Osteoblast (primary cell): ENCODE measurements around the gene TJP3. TPM values are rescaled to one million over a fixed set of nuclear protein-coding genes. Genes with fewer than 3 reads are reported as not detected.

Experiments used
- DNase-seq: peaks from one replicate; pipeline ENCODE4 v3.0.0; 2011; ENCODE audit warnings: low spot score, mixed read lengths; ENCODE audit not compliant: insufficient read length; ENCODE audit errors: missing footprints
- H2AFZ ChIP-seq: 2 replicates; pipeline ENCODE4 v1.6.0; 2011; ENCODE audit warnings: mild to moderate bottlenecking, low read length
- H3K27ac ChIP-seq: 2 replicates; pipeline ENCODE4 v1.5.1; 2011; ENCODE audit warnings: mild to moderate bottlenecking, low read depth, low read length, moderate library complexity
- H3K27me3 ChIP-seq: 2 replicates; pipeline ENCODE4 v1.6.0; 2012; ENCODE audit warnings: mild to moderate bottlenecking, control low read depth, inconsistent platforms, low read length, moderate library complexity; ENCODE audit not compliant: insufficient read depth
- H3K36me3 ChIP-seq: 2 replicates; pipeline ENCODE4 v1.5.1; 2011; ENCODE audit warnings: mild to moderate bottlenecking, low read length, control low read depth, moderate library complexity; ENCODE audit not compliant: insufficient read depth
- H3K4me1 ChIP-seq: 2 replicates; pipeline ENCODE4 v1.5.1; 2011; ENCODE audit warnings: mild to moderate bottlenecking, low read length, control low read depth, moderate library complexity; ENCODE audit not compliant: insufficient read depth
- H3K4me2 ChIP-seq: 2 replicates; pipeline ENCODE4 v1.6.0; 2011; ENCODE audit warnings: mild to moderate bottlenecking, low read length; ENCODE audit not compliant: insufficient read depth
- H3K4me3 ChIP-seq: fragments of 200-600 bp; sonication (generic); 3 replicates; pipeline ENCODE4 v1.5.1; 2012; ENCODE audit warnings: mild to moderate bottlenecking, low read length, inconsistent platforms; ENCODE audit not compliant: insufficient read depth
- H3K79me2 ChIP-seq: 2 replicates; pipeline ENCODE4 v1.6.0; 2012; ENCODE audit warnings: mild to moderate bottlenecking, low read length, control low read depth, inconsistent platforms; ENCODE audit not compliant: insufficient read depth
- H3K9me3 ChIP-seq: 2 replicates; pipeline ENCODE4 v1.5.1; 2011; ENCODE audit warnings: low read depth, low read length, control low read depth
- H4K20me1 ChIP-seq: 2 replicates; pipeline ENCODE4 v1.6.0; 2012; ENCODE audit warnings: mild to moderate bottlenecking, low read length, control low read depth; ENCODE audit not compliant: insufficient read depth
- CTCF ChIP-seq: IDR thresholded peaks from 2 replicates; pipeline ENCODE4 v1.5.1; 2011; ENCODE audit warnings: mild to moderate bottlenecking, low read depth, low read length, moderate library complexity; ENCODE audit errors: extremely low read depth
- total RNA-seq: library from RNA; depleted of rRNA; stranded (reverse); fragments of >200 nt; gene quantifications from 2 replicates; pipeline ENCODE4 v1.2.3, GENCODE V29; 2012

TJP3 gene
- total RNA-seq, 1 donor, result not detected

DNA sequence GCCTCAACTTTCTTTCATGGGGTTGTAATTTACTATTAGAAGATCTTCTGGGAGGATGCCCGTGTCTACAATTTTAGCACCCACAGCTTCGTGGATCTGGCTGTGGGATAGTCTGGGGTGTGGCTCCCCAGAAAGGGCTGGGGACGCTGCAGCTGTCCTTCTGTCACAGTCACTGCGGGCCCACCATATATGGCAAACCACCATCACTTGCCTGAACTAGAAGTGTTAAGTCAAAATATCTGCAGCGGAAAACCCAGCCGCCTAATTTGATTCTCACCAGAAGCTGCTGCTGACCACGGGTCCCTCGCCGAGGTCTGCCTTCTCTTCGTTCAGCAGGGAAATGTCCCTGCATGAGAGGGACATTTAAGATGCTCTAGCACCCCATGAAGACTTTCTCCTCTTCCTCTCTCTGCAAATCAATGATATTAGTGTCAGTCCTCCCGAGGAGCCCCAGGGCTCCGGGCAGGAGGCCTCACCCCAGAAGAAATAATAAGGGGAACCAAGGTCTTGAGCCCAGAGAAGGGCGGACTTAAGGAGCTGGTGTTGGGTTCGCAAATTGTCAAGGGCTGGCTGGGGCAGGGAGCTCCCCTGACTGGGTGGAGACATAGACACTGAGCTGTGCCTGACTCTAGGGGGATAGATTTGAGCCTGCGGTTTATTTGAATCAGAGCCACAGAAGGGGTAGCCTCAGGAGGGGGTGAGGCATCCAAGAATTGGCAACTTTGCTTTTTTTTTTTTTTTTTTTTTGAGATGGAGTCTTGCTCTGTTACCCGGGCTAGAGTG is 81.0 kb downstream of the TJP3 start:
- peak; percentile 76 for DNase-seq
- Histone ChIP-seq H3K9me3 (no peaks in the 10 kb centered on the region), H3K79me2 (no peaks in the 10 kb centered on the region), H3K27me3 (peaks cover 9% of the 10 kb centered on the region), H3K4me1 (no peaks in the 10 kb centered on the region), H2AFZ (no peak overlapping the region), H4K20me1 (no peaks in the 10 kb centered on the region), H3K27ac (no peak overlapping the region), H3K4me2 (no peak overlapping the region), H3K4me3 (no peak overlapping the region), H3K36me3 (no peaks in the 10 kb centered on the region)
- TF ChIP-seq CTCF, result no peak

DNA sequence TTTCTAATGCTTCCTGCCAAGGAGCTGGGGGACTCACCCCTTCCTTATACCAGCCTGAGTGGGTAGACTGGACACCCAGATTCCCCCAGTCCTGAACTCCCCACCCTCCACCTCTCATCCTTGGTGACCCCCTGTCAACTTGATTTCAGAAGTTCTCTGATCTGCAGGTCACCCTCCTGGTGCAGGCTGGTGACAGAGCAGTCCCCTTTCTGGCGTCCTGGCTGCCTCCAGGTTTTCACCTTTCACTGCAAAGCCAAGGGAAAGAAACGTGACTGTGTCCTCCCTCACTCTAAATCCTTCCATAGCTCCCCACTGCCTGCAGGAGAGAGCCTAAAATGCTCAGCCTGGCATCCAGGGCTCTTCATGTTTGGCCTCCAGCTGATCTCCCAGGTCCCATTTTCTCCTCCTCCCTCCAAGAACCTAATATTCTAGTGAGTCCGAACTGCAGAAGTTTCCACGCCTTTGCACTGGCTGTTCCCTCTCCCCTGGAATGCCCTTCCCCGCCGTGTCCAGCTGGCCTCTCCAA is 82.1 kb downstream of the TJP3 start:
- Histone ChIP-seq H3K27me3 (peaks cover 4% of the 10 kb centered on the region), H3K4me2 (no peak overlapping the region), H3K4me3 (no peak overlapping the region), H3K4me1 (no peaks in the 10 kb centered on the region), H3K9me3 (no peaks in the 10 kb centered on the region), H4K20me1 (no peaks in the 10 kb centered on the region), H3K79me2 (no peaks in the 10 kb centered on the region), H3K27ac (no peak overlapping the region), H3K36me3 (no peaks in the 10 kb centered on the region), H2AFZ (no peak overlapping the region)
- peak; percentile 49 for DNase-seq
- no peak for TF ChIP-seq CTCF

DNA sequence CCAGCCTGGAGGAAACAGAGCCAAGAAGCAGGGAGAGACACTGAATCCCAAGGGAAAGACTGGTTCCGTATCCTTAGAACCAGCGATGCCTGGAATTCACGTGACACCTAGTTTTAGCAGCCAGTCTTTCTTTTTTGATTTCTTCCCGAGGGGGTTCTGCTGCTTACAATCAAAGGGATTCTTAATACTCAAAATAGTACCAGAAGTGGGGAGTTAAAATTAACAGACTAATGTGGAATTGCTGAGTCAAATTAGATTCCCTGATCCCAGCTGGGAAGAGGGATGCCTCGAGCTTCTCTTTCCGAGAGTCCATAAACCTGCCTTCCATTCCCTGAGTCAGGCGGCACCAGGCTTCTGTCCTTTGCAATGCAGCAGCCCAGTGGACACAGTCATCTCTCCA is 82.8 kb downstream of the TJP3 start:
- H3K4me1 ChIP-seq, result no peaks in the 10 kb centered on the region
- H2AFZ ChIP-seq, result no peak overlapping the region
- DNase-seq, result peak; percentile 5
- no peaks in the 10 kb centered on the region for H3K36me3 ChIP-seq
- H3K9me3 ChIP-seq, result no peaks in the 10 kb centered on the region
- no peak overlapping the region for H3K4me2 ChIP-seq
- no peaks in the 10 kb centered on the region for H4K20me1 ChIP-seq
- H3K27ac ChIP-seq, result no peak overlapping the region
- no peak overlapping the region for H3K4me3 ChIP-seq
- peaks cover 4% of the 10 kb centered on the region for H3K27me3 ChIP-seq
- no peaks in the 10 kb centered on the region for H3K79me2 ChIP-seq
- TF ChIP-seq CTCF, result no peak

DNA sequence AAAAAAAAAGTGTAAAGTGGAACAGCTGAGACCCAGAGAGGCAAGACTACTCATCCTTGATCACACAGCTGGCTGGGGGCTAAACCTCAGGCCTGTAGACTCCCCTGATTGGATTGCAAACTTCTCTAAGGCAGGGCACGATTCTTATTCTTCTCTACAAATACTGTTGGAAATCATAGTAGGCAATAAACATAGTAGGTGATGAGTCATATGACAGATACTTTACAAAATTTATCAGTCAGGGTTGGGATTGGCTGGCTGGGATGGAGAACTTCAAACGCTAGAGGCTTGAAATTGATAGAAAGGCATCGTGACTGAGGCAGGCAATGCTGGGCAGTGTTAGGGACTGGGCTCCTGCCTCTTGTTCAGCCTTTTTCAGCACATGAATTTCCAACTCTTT is 83.9 kb downstream of the TJP3 start:
- H3K4me2 ChIP-seq, result no peak overlapping the region
- no peak overlapping the region for H3K27ac ChIP-seq
- H3K9me3 ChIP-seq, result no peaks in the 10 kb centered on the region
- H2AFZ ChIP-seq, result no peak overlapping the region
- TF ChIP-seq CTCF, result no peak
- H3K4me3 ChIP-seq, result no peak overlapping the region
- H3K36me3 ChIP-seq, result no peaks in the 10 kb centered on the region
- H4K20me1 ChIP-seq, result no peaks in the 10 kb centered on the region
- no peak for DNase-seq
- no peaks in the 10 kb centered on the region for H3K4me1 ChIP-seq
- no peaks in the 10 kb centered on the region for H3K27me3 ChIP-seq
- H3K79me2 ChIP-seq, result no peaks in the 10 kb centered on the region
